Right lobe of liver (tissue), 6 donors: ENCODE data around the gene MIOS. TPM values are rescaled to one million over a fixed set of nuclear protein-coding genes. Genes with fewer than 3 reads are reported as not detected.

ENCODE experiments used
- ATAC-seq, 4 donors: fragments of 200-7000 bp; cut with Tn5 transposase; one replicate each; pipeline ENCODE4 v1.9.1; 2020; ENCODE audit warnings: mild to moderate bottlenecking in 4 of 4, moderate library complexity in 4 of 4
- DNase-seq, 3 donors: peaks; one replicate each; pipeline ENCODE4 v3.0.0-alpha.2; 2020
- H3K27ac ChIP-seq, 3 donors: fragments of 200-600 bp; one replicate each; pipeline ENCODE4 v1.8.0; 2022
- H3K27me3 ChIP-seq, 2 donors: fragments of 200-600 bp; one replicate each; pipeline ENCODE4 v1.8.0; 2022
- H3K36me3 ChIP-seq, 4 donors: fragments of 200-600 bp; sonication (generic) in 1 of 4; one replicate each; pipeline versions ENCODE4 v1.5.1 to v1.8.0; 2017 to 2022; ENCODE audit warnings: control low read depth in 1 of 4
- H3K4me1 ChIP-seq, 4 donors: fragments of 200-600 bp; sonication (generic) in 1 of 4; one replicate each; pipeline versions ENCODE4 v1.5.1 to v1.8.0; 2017 to 2022; ENCODE audit warnings: control low read depth in 1 of 4
- H3K4me3 ChIP-seq, 3 donors: fragments of 200-600 bp; one replicate each; pipeline ENCODE4 v1.8.0; 2022
- H3K9me3 ChIP-seq, 4 donors: fragments of 200-600 bp; sonication (generic) in 1 of 4; one replicate each; pipeline versions ENCODE4 v1.5.1 to v1.8.0; 2017 to 2022; ENCODE audit warnings: control low read depth in 1 of 4
- POLR2A ChIP-seq: fragments of 450-650 bp; IDR thresholded peaks from one replicate; pipeline ENCODE4 v1.6.1; 2017; ENCODE audit warnings: antibody characterized with exemption, mild to moderate bottlenecking
- WGBS: methylation state at CpG from one replicate; pipeline ENCODE4 v1.1.6; 2018; ENCODE audit warnings: low coverage, low lambda C conversion rate; ENCODE audit not compliant: insufficient coverage; ENCODE audit errors: missing lambda C conversion rate; 5-methylcytosine and 5-hydroxymethylcytosine counted together
- intact Hi-C, 2 donors: fragments of 100-400 bp; cut with DNase I; formaldehyde crosslinking; loops; one replicate each; pipeline versions ENCODE4 v1.11.2 to v1.14.1; 2022
- total RNA-seq, 6 experiments: library from RNA; depleted of rRNA in 2 of 6; stranded (reverse); fragments of >200 nt in 2 of 6; fragmentation: NEBNext Ultra II Directional in 3 of 6; extraction: Animal tissue kit (Norgen Biotek cat#: 25700) in 3 of 6; gene quantifications; one replicate each; pipeline versions ENCODE4 v1.1.0 to v1.2.4, GENCODE V29; 2016 to 2023
- TF ChIP-seq, protein P1 (sequence below), 4 donors: fragments of 200-600 bp in 3 of 4; fragments of 450-650 bp in 1 of 4; IDR thresholded peaks; one replicate each; pipeline versions ENCODE4 v1.5.1 to v1.8.0; 2016 to 2022; ENCODE audit warnings: antibody characterized with exemption in 4 of 4, mild to moderate bottlenecking in 2 of 4
- donor health status: DM: no; HTN: yes; CAD: no.
- donor health status: DM: no; HTN: no; CAD: no.
- donor health status: DM: no; HTN: no; CAD: no.
- donor health status: DM: no; HTN: yes; CAD: no.
- donor health status: DM: no; HTN: yes; CAD: no.

Gene MIOS
- total RNA-seq, 6 experiments from 2014 or later = 14.1 to 21.3 (median 18.6) TPM

DNA sequence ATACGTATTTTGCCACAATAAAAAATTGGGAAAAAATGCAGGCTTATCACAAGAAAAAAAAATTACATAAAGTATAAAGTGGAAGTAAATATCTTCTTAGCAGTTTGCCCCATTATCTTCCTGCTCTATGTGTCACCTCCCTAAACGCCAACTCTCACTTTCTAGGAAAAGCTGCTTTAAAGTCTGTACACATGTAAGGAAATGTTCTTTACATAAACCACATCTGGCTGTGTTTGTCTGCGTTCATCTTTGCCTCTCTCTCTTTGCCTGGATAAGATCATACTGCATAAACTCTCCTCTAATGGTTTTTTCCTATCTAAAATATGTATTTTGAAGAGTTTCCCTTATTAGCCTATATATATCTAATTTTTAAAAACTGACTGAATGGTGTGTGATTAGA is 50.9 kb downstream of the MIOS start:
- intact Hi-C loops = no loop called here
- Histone ChIP-seq H3K4me3 (no peak overlapping the region), H3K36me3 (no peaks in the 10 kb centered on the region), H3K27ac (no peak overlapping the region), H3K9me3 (no peaks in the 10 kb centered on the region), H3K27me3 (no peaks in the 10 kb centered on the region), H3K4me1 (no peaks in the 10 kb centered on the region)
- ATAC-seq = no peak
- 63% methylated on average over 3 of the region's 3 CpGs for WGBS
- TF ChIP-seq, protein P1, sequence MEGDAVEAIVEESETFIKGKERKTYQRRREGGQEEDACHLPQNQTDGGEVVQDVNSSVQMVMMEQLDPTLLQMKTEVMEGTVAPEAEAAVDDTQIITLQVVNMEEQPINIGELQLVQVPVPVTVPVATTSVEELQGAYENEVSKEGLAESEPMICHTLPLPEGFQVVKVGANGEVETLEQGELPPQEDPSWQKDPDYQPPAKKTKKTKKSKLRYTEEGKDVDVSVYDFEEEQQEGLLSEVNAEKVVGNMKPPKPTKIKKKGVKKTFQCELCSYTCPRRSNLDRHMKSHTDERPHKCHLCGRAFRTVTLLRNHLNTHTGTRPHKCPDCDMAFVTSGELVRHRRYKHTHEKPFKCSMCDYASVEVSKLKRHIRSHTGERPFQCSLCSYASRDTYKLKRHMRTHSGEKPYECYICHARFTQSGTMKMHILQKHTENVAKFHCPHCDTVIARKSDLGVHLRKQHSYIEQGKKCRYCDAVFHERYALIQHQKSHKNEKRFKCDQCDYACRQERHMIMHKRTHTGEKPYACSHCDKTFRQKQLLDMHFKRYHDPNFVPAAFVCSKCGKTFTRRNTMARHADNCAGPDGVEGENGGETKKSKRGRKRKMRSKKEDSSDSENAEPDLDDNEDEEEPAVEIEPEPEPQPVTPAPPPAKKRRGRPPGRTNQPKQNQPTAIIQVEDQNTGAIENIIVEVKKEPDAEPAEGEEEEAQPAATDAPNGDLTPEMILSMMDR (IDR thresholded peaks at IDR 0.05) = no peak
- no peak for TF ChIP-seq POLR2A
- DNase-seq = no peak

DNA sequence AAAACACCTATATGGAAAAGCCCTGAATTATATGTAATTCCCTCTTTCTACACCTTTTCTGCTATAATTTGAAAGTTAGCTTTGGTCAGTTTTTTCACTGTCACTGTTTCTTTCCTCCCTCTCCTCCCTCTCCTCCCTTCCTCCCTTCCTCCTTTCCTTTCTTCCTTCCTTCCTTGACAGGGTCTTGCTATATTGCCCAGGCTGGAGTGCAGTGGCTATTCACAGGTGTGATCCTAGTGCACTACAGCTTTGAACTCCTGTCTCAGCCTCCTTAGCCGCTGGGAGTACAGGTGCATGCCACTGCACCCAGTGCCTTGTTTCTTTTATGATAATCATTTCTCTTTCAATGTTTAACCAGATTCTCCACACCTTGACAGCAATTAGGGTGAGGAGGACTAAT is 51.7 kb downstream of the MIOS start:
- TF ChIP-seq, protein P1 (IDR thresholded peaks at IDR 0.05) = no peak
- TF ChIP-seq POLR2A = no peak
- ATAC-seq = no peak
- Histone ChIP-seq H3K4me3 (no peak overlapping the region), H3K27ac (no peak overlapping the region), H3K36me3 (no peaks in the 10 kb centered on the region), H3K9me3 (no peaks in the 10 kb centered on the region), H3K4me1 (no peaks in the 10 kb centered on the region), H3K27me3 (no peaks in the 10 kb centered on the region)
- intact Hi-C loops = no loop called here
- DNase-seq = no peak
- WGBS = 100% methylated on average over 1 of the region's 1 CpG

DNA sequence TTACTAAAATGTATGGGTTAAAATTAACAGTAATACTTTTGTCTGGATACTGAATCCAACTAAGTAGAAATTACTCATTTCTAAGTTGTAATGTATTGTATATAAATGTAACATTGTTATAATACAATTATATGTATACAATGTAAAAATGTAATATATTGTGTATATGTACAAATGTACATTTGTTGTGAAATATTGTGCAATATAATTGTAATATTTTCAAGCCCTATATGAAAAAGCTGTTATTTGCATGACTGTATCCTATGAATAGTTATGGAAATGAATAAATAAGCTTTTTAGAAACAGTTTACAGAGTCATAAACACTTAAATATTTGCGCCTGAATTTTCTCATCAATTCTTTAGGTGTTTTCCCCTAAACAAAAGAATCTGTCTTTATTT is 53.6 kb downstream of the MIOS start:
- Histone ChIP-seq H3K4me3 (no peak overlapping the region), H3K4me1 (no peaks in the 10 kb centered on the region), H3K27ac (no peak overlapping the region), H3K36me3 (no peaks in the 10 kb centered on the region), H3K27me3 (no peaks in the 10 kb centered on the region), H3K9me3 (no peaks in the 10 kb centered on the region)
- intact Hi-C loops = no loop called here
- ATAC-seq (no peak), DNase-seq (no peak)
- TF ChIP-seq POLR2A = no peak
- TF ChIP-seq, protein P1 (IDR thresholded peaks at IDR 0.05) = no peak
- 85% methylated on average over 1 of the region's 1 CpG for WGBS

DNA sequence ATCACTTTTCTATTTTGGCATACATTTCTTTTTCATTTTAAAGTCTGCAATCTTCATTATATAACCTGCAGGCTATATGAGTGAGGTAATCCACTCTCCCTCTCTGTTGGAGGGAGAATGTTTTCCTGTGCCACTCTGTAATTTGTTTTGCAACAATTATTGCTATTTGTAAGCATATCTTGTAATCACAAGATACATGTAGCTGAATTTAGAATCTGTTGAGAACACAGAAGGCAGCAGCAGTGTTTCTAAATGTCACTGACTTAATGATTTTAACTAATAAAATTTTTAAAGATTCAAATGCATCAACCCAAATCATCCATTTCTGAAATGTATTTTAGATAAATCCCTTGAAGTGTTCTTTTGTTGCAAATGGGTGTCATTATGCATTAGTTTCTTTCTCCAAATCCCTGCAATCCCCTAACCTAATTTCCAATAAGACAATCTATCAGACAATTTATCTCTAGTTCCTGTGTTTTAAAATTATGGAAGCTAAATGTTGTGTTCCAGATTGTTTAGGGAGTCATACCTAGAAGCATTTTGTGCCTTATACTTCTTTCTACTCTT is 54.0 kb downstream of the MIOS start:
- no peak for TF ChIP-seq POLR2A
- TF ChIP-seq, protein P1 (IDR thresholded peaks at IDR 0.05) = no peak
- intact Hi-C loops = no loop called here
- Histone ChIP-seq H3K27ac (no peak overlapping the region), H3K27me3 (no peaks in the 10 kb centered on the region), H3K9me3 (no peaks in the 10 kb centered on the region), H3K4me1 (no peaks in the 10 kb centered on the region), H3K36me3 (no peaks in the 10 kb centered on the region), H3K4me3 (no peak overlapping the region)
- DNase-seq (no peak), ATAC-seq (no peak)

DNA sequence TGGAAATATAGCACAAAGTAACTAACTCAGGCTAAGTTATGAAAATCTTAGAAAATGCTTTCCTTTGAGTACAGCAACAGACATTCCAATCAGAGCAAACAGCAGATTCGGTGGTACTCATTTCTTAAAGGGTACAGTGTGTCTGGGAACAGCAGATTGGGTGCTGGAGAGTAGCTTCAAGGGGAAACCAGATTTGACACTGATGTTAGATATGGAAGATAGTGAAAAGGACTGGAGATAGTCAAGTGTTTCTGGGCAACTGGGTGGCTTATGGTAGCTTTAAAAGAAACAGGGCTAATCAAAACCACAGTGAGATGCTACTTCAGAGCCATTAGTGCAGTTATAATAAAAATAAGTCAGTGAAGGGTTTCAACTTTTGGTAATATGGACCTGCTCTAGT is 61.8 kb downstream of the MIOS start:
- no peak for DNase-seq
- Histone ChIP-seq H3K4me1 (no peaks in the 10 kb centered on the region), H3K9me3 (no peaks in the 10 kb centered on the region), H3K36me3 (no peaks in the 10 kb centered on the region), H3K4me3 (no peak overlapping the region), H3K27ac (no peak overlapping the region), H3K27me3 (no peaks in the 10 kb centered on the region)
- TF ChIP-seq, protein P1 (IDR thresholded peaks at IDR 0.05) = no peak
- no peak for TF ChIP-seq POLR2A
- 63% methylated on average over 1 of the region's 1 CpG for WGBS
- ATAC-seq = no peak
- intact Hi-C loops = no loop called here
